GM21737 (cell line): ENCODE measurements around the gene RTL3.
"Not testable (repeated sequence)": the region's sequence is repeated elsewhere in the genome, so short reads cannot be mapped to it uniquely, and the experiment has no call there.

Source experiments
- ATAC-seq: cut with Tn5 transposase; IDR thresholded peaks from one replicate; pipeline ENCODE4 v1.9.1; 2021; ENCODE audit warnings: mild to moderate bottlenecking, moderate library complexity; ENCODE audit not compliant: unreplicated experiment

Gene RTL3

GRCh38 chrX:78658845-78659744 is at the start of gene RTL3:
Gene RTL3 (minus strand): TSS chrX:78659328. CDS start chrX:78658420, 908 bp downstream.
- ATAC-seq = no peak

- no peak for ATAC-seq
Observed at GRCh38 chrX:78708816-78709215, 49.7 kb upstream of the RTL3 start.

GRCh38 chrX:78708262-78708661 is 49.1 kb upstream of the RTL3 start:
- no peak for ATAC-seq

- no peak for ATAC-seq
Observed at GRCh38 chrX:78706071-78706470, 46.9 kb upstream of the RTL3 start.

- ATAC-seq = no peak
Observed at GRCh38 chrX:78693536-78693935, 34.4 kb upstream of the RTL3 start.

GRCh38 chrX:78693012-78693411 is 33.9 kb upstream of the RTL3 start:
- ATAC-seq = no peak

- no peak for ATAC-seq
Observed at GRCh38 chrX:78687586-78687985, 28.5 kb upstream of the RTL3 start.

- no peak for ATAC-seq
Observed at GRCh38 chrX:78673246-78673645, 14.1 kb upstream of the RTL3 start.

GRCh38 chrX:78665342-78665741 is 6.2 kb upstream of the RTL3 start:
- no peak for ATAC-seq

- no peak for ATAC-seq
Observed at GRCh38 chrX:78661836-78662235, 2.7 kb upstream of the RTL3 start.

- no peak for ATAC-seq
Observed at GRCh38 chrX:78659955-78660354, 827 bp upstream of the RTL3 start.

GRCh38 chrX:78658414-78658813 is 714 bp downstream of the RTL3 start:
- no peak for ATAC-seq

- no peak for ATAC-seq
Observed at GRCh38 chrX:78655642-78656041, 3.5 kb downstream of the RTL3 start.

- ATAC-seq = no peak
Observed at GRCh38 chrX:78653118-78653822, 5.9 kb downstream of the RTL3 start.

GRCh38 chrX:78650906-78651437 is 8.2 kb downstream of the RTL3 start:
- ATAC-seq = peak; percentile 68

- no peak for ATAC-seq
Observed at GRCh38 chrX:78643874-78644273, 15.3 kb downstream of the RTL3 start.

- ATAC-seq = no peak
Observed at GRCh38 chrX:78643096-78643495, 16.0 kb downstream of the RTL3 start.

GRCh38 chrX:78636096-78636495 is 23.0 kb downstream of the RTL3 start:
- ATAC-seq = not testable (repeated sequence)

- no peak for ATAC-seq
Observed at GRCh38 chrX:78624962-78625909, 33.9 kb downstream of the RTL3 start.

- ATAC-seq = no peak
Observed at GRCh38 chrX:78624426-78624825, 34.7 kb downstream of the RTL3 start.

- ATAC-seq = no peak
Observed at GRCh38 chrX:78622831-78623230, 36.3 kb downstream of the RTL3 start.
